Measurements from ENCODE around the gene SEC62.

The SEC62 gene

DNA sequence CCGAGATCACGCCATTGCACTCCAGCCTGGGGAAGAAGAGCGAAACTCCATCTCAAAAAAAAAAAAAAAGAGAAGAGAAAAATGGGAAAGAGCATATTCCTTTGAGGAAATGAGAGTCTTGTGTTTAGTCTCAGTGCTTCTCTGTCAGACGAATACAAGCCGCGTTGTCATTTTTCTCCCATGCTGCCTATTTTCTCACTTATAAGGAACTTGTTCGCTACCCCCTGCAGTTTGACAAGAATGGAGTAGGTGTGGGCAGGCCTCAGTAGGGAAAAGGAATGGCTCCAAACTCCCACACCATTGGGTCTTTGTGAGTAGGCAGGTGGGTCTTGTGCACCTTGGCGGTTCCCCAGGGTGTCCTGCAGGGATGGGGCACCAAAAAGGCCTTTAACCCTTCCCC lies 77.7 kb downstream of the SEC62 start:
- H3K27ac Mint-ChIP-seq: peak overlapping the region; percentile 90
- H3K36me3 Mint-ChIP-seq (ENCODE audit: low read depth): peaks cover 7% of the 10 kb centered on the region
- H3K9me3 Mint-ChIP-seq: no peaks in the 10 kb centered on the region
- no peaks in the 10 kb centered on the region for H3K27me3 Mint-ChIP-seq
- peak overlapping the region; percentile 65 for H3K4me3 Mint-ChIP-seq
- H3K4me1 Mint-ChIP-seq (ENCODE audit: low read depth): peaks cover 66% of the 10 kb centered on the region
- intact Hi-C loops (cut with micrococcal nuclease): loop anchor here (2.0 kb wide), 1 partner anchor 137 kb away; the partner anchor contains the start of gene PHC3

DNA sequence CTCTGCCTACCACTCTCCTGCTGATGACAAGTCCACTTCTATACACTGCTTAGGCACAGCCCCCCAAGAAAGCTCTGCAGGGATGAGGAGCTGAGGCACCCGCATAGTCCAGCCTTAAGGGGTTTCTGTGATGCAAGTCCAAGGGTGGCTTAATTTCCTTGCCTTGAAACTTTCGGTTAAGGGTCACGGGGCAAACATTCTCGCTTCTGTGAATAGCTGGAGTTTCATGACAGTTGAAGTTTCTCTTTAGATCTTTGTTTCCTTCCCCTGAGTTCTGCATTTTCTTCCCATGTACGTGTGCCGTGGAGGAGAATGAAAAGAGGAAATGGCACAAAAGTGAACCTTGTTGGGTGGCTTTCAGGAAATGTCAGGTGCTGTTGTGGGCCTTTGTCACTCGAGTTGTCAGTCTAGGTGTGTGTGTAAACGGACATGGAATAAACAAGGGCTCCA lies 78.2 kb downstream of the SEC62 start:
- intact Hi-C loops (cut with micrococcal nuclease): loop anchor here (2.0 kb wide), 1 partner anchor 136 kb away; the partner anchor contains the start of gene PHC3
- Mint-ChIP-seq H3K27me3 (no peaks in the 10 kb centered on the region), H3K4me1 (ENCODE audit: low read depth) (peaks cover 65% of the 10 kb centered on the region), H3K27ac (peak overlapping the region; percentile 90), H3K4me3 (peak overlapping the region; percentile 65), H3K9me3 (no peaks in the 10 kb centered on the region), H3K36me3 (ENCODE audit: low read depth) (peaks cover 7% of the 10 kb centered on the region)

DNA sequence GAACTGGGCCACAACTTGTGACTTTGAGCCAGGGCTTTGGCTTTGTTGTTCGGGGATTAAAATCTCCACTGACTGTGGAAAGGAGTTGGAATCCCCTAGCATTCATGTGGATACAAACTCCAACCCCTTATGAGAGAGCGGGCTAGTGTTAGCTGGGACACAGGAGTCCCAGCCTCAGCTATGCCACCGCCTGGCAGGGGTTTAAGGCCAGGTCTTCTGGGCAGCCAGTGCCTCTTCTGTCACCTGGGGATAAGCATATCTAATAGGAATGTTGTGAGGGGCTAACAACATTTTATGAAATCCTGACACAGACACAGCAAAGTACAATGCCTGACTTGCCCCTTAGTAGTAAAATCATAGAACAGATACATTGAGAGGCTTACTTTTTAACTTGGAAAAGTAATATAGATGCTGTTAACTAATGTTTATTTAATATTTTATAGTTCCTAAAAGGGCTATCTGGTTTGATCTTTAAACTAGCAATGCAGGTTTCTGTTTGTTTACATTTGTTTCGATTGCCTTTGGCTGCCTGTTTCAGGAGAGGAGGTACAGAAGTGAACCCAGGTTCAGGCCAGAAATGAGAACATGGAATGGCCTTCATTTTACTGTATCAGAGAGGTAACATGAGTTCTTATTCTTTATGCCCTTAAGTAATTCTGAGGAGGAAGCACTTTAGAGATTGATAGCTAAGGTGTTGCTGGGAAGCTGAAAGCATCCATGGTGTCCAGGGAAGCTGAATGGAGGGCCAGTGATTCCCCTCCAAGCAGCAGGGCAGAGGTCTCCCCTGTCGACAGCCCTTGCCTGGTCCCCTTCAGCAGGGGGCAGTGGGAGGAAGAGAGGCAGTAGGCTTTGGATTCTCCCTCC lies 79.9 kb downstream of the SEC62 start:
- Mint-ChIP-seq H3K36me3 (ENCODE audit: low read depth) (no peaks in the 10 kb centered on the region), H3K9me3 (no peaks in the 10 kb centered on the region), H3K4me1 (ENCODE audit: low read depth) (peaks cover 57% of the 10 kb centered on the region), H3K27ac (peak overlapping the region; percentile 52), H3K27me3 (no peaks in the 10 kb centered on the region), H3K4me3 (no peak overlapping the region)
- intact Hi-C loops (cut with micrococcal nuclease): no loop called here

DNA sequence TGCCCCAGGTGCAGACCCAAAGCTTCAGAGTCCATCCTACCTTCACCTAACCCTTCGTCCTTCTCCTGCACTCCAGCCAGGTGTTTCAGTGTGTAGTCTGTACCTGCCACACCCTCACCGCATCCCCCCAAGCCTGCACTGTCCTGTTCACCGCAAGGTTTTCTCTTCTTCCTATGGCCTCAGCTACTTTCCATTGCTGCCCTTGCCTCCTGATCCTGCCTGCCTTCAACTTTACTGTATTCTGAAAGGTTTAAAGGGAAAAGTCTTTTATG lies 80.5 kb downstream of the SEC62 start:
- H3K4me1 Mint-ChIP-seq (ENCODE audit: low read depth): peaks cover 51% of the 10 kb centered on the region
- no peaks in the 10 kb centered on the region for H3K27me3 Mint-ChIP-seq
- no peaks in the 10 kb centered on the region for H3K9me3 Mint-ChIP-seq
- intact Hi-C loops (cut with micrococcal nuclease): no loop called here
- no peak overlapping the region for H3K4me3 Mint-ChIP-seq
- no peaks in the 10 kb centered on the region for H3K36me3 Mint-ChIP-seq (ENCODE audit: low read depth)
- peak overlapping the region; percentile 30 for H3K27ac Mint-ChIP-seq

Data from dendritic cell treated with granulocyte-macrophage colony-stimulating factor and Interleukin-4, amounts not matched to agents 40 ng/mL and 50 ng/mL, for 4 days (primary cell).